Measurements from ENCODE around the gene SCRN3. TPM values are rescaled to one million over a fixed set of nuclear protein-coding genes. Genes with fewer than 3 reads are reported as not detected.
"Not testable (repeated sequence)": the region's sequence is repeated elsewhere in the genome, so short reads cannot be mapped to it uniquely, and the experiment has no call there.

Gene SCRN3
- total RNA-seq, 4 donors from 2014 or later: 22.2 to 30.4 (median 26.8) TPM

DNA sequence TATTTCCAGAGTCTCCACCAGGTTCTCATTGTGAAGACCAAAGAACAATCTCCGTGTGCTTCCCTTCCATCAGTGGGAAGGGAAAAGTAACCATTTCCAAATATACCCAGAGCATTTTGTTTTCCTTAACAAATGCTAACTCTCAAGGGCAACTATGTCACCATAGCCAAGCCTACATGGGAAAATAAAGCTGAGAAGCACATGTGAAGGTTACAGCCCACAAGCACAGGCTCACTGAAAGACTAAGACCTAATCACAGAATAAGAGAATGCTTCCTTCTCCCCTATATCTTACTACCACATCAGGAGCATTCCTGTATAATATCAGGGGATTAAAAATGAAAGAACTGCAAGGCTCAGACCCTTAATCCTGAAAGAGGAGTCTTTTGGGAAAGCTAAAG is 32.6 kb upstream of the SCRN3 start:
- H3K36me3 ChIP-seq: peaks cover 0 to 65% of the 10 kb centered on the region in 2 donors
- H3K4me3 ChIP-seq: no peak overlapping the region
- no peak for ATAC-seq
- H3K9me3 ChIP-seq: no peaks in the 10 kb centered on the region
- H3K4me1 ChIP-seq: peaks cover 0 to 3% (median 0%) of the 10 kb centered on the region in 3 donors
- H3K27me3 ChIP-seq: no peaks in the 10 kb centered on the region
- 60 to 100% methylated on average over 1 of the region's 1 CpG for WGBS, 2 donors (ENCODE audit: low coverage in 1 of 2)
- no peak for TF ChIP-seq POLR2AphosphoS5 (IDR thresholded peaks at IDR 0.05)
- TF ChIP-seq, protein P1, sequence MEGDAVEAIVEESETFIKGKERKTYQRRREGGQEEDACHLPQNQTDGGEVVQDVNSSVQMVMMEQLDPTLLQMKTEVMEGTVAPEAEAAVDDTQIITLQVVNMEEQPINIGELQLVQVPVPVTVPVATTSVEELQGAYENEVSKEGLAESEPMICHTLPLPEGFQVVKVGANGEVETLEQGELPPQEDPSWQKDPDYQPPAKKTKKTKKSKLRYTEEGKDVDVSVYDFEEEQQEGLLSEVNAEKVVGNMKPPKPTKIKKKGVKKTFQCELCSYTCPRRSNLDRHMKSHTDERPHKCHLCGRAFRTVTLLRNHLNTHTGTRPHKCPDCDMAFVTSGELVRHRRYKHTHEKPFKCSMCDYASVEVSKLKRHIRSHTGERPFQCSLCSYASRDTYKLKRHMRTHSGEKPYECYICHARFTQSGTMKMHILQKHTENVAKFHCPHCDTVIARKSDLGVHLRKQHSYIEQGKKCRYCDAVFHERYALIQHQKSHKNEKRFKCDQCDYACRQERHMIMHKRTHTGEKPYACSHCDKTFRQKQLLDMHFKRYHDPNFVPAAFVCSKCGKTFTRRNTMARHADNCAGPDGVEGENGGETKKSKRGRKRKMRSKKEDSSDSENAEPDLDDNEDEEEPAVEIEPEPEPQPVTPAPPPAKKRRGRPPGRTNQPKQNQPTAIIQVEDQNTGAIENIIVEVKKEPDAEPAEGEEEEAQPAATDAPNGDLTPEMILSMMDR (IDR thresholded peaks at IDR 0.05): no peak
- TF ChIP-seq POLR2A (IDR thresholded peaks at IDR 0.05): no peak
- TF ChIP-seq EP300 (IDR thresholded peaks at IDR 0.05): no peak
- H3K27ac ChIP-seq: no peak overlapping the region

DNA sequence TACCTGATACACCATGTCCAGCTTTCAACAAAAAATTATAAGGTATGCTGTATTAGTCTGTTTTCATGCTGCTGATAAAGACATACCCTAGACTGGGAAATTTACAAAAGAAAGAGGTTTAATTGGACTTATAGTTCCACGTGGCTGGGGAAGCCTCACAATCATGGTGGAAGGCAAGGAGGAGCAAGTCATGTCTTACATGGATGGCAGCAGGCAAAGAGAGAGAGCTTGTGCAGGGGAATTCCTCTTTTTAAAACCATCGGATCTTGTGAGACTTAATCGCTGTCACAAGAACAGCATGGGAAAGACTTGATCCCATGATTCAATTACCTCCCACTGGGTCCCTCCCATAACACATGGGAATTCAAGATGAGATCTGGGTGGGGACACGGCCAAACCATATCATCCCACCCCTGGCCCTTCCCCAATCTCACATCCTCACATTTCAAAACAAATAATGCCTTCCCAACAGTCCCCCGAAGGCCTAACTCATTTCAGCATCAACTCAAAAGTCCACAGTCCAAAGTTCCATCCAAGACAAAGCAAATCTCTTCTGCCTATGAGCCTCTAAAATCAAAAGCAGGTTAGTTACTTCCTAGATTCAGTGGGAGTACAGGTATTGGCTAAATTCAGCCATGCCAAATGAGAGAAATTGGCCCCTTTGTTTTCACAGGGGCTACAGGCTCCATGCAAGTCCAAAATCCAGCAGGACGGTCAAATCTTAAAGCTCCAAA is 31.9 kb upstream of the SCRN3 start:
- not testable (repeated sequence) for H3K27me3 ChIP-seq, H3K9me3 ChIP-seq, ATAC-seq, H3K27ac ChIP-seq, H3K4me1 ChIP-seq, H3K4me3 ChIP-seq
- H3K36me3 ChIP-seq: peaks cover 0 to 70% of the 10 kb centered on the region in 2 donors
- 90 to 93% methylated on average over 4 to 5 of the region's 6 CpGs for WGBS, 2 donors (ENCODE audit: low coverage in 1 of 2)

DNA sequence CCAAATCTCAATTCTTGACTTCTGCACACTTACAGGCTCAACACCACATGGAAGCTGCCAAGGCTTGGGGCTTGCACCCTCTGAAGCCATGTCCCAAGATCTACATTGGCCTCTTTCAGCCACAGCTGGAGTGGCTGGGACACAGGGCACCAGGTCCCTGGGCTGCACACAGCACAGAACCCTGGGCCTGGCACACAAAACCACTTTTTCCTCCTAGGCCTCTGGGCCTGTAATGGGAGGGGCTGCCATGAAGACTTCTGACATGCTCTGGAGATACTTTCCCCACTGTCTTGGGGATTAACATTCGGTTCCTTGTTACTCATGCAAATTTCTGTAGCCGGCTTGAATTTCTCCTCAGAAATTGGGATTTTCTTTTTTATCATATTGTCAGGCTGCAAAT is 30.9 kb upstream of the SCRN3 start:
- TF ChIP-seq POLR2A (IDR thresholded peaks at IDR 0.05) (no peak), POLR2AphosphoS5 (IDR thresholded peaks at IDR 0.05) (no peak), EP300 (IDR thresholded peaks at IDR 0.05) (no peak)
- TF ChIP-seq, protein P1 (IDR thresholded peaks at IDR 0.05): no peak
- no peaks in the 10 kb centered on the region for H3K27me3 ChIP-seq
- H3K27ac ChIP-seq: no peak overlapping the region
- 88% methylated on average over 2 of the region's 2 CpGs; no CpG with 5 or more reads in 1 of the 2 donors for whole genome bisulfite sequencing, 2 donors (ENCODE audit: low coverage in 1 of 2)
- H3K36me3 ChIP-seq: peaks cover 0 to 72% of the 10 kb centered on the region in 2 donors
- no peak for ATAC-seq
- H3K9me3 ChIP-seq: no peaks in the 10 kb centered on the region
- H3K4me1 ChIP-seq: no peaks in the 10 kb centered on the region
- no peak overlapping the region for H3K4me3 ChIP-seq

DNA sequence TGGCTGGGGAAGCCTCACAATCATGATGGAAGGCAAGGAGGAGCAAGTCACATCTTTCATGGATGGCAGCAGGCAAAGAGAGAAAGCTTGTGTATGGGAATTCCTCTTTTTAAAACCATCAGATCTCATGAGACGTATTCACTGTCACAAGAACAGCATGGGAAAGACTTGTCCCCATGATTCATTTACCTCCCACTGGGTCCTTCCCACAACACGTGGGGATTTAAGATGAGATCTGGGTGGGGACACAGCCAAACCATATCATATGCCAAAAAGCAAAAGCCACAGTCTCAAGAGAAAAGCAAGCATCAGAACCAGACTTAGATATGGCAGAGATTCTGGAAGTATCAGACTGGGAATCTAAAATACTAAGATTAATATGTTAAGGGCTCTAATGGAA is 30.0 kb upstream of the SCRN3 start:
- no peaks in the 10 kb centered on the region for H3K9me3 ChIP-seq
- no peaks in the 10 kb centered on the region for H3K27me3 ChIP-seq
- H3K27ac ChIP-seq: no peak overlapping the region
- no peaks in the 10 kb centered on the region for H3K4me1 ChIP-seq
- ATAC-seq: no peak
- peaks cover 0 to 76% of the 10 kb centered on the region in 2 donors for H3K36me3 ChIP-seq
- no peak overlapping the region for H3K4me3 ChIP-seq
- 40% methylated on average over 1 of the region's 2 CpGs; no CpG with 5 or more reads in 1 of the 2 donors for WGBS, 2 donors (ENCODE audit: low coverage in 1 of 2)
- no peak for TF ChIP-seq EP300 (IDR thresholded peaks at IDR 0.05)

DNA sequence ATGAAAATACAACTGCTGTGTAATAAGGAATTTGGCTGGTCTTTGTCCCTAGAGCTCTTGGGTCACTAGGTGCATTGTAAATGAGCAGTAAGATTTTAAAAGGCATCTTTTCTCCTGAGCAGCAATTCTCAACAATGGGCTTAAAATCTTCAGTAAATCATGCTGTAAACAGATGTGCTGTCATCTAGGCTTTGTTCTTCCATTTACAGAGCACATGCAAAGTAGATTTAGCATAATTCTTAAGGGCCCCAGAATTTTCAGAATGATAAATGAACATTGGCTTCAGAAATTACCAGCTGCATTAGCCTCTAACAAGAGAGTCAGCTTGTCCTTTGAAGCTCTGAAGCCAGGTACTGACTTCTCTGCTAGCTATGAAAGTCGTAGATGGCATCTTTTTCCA is 26.8 kb upstream of the SCRN3 start:
- WGBS, 2 donors (ENCODE audit: low coverage in 1 of 2): 71 to 100% methylated on average over 1 of the region's 1 CpG
- ATAC-seq: no peak
- no peaks in the 10 kb centered on the region for H3K27me3 ChIP-seq
- peaks cover 0 to 95% of the 10 kb centered on the region in 2 donors for H3K36me3 ChIP-seq
- no peaks in the 10 kb centered on the region for H3K9me3 ChIP-seq
- TF ChIP-seq POLR2A (IDR thresholded peaks at IDR 0.05) (no peak), POLR2AphosphoS5 (IDR thresholded peaks at IDR 0.05) (no peak), EP300 (IDR thresholded peaks at IDR 0.05) (no peak)
- TF ChIP-seq, protein P1 (IDR thresholded peaks at IDR 0.05): no peak
- H3K4me3 ChIP-seq: no peak overlapping the region
- H3K4me1 ChIP-seq: no peaks in the 10 kb centered on the region
- H3K27ac ChIP-seq: no peak overlapping the region

DNA sequence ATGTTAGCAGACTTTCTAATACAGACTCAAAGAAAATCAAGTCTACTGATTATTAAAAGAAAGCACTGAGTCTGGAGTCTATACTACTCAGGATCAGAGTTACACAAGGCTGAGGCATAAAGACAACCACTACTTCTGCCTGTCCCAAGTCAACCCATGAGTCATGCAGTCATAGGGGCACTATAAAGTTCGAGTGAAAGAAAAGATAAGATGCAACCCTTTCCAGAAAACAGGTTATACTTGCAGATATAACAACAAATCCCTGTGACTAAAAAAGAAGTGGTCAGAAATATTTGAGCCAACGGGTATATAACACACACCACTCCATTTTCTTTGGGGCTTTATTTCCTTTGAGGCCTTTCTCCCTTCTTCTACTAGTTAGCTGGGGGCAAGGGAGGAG is 18.6 kb upstream of the SCRN3 start:
- Histone ChIP-seq H3K4me1 (no peaks in the 10 kb centered on the region), H3K9me3 (no peaks in the 10 kb centered on the region), H3K4me3 (no peak overlapping the region), H3K36me3 (peaks cover 8 to 98% of the 10 kb centered on the region in 2 donors), H3K27me3 (no peaks in the 10 kb centered on the region), H3K27ac (no peak overlapping the region)
- WGBS, 2 donors (ENCODE audit: low coverage in 1 of 2): 80 to 93% methylated on average over 2 of the region's 2 CpGs
- no peak for ATAC-seq
- TF ChIP-seq POLR2A (IDR thresholded peaks at IDR 0.05) (no peak), POLR2AphosphoS5 (IDR thresholded peaks at IDR 0.05) (no peak), EP300 (IDR thresholded peaks at IDR 0.05) (no peak)
- TF ChIP-seq, protein P1 (IDR thresholded peaks at IDR 0.05): no peak
